HepG2 (cell line): ENCODE results near the gene RBCK1. TPM values are rescaled to one million over a fixed set of nuclear protein-coding genes. Genes with fewer than 3 reads are reported as not detected.

ENCODE experiments used
- IRF2 ChIP-seq: IDR thresholded peaks from 2 replicates; pipeline ENCODE4 v1.6.1; 2018; ENCODE audit warnings: missing genetic modification reagents, missing compliant biosample characterization
- KMT2A ChIP-seq: sonication (generic); formaldehyde crosslinking; IDR thresholded peaks from 2 replicates; pipeline ENCODE4 v1.4.0; 2020; ENCODE audit warnings: missing genetic modification reagents
- MAFK ChIP-seq, 2 experiments: IDR thresholded peaks in 1 of 2; conservative IDR thresholded peaks in 1 of 2; 2 replicates each; pipeline ENCODE4 v1.6.1; 2011; ENCODE audit warnings: improper control_type of control experiment in 2 of 2, low read length in 2 of 2
- MED13 ChIP-seq: sonication (generic); formaldehyde crosslinking; IDR thresholded peaks from 2 replicates; pipeline ENCODE4 v1.5.0; 2020; ENCODE audit warnings: missing genetic modification reagents
- MNT ChIP-seq: fragments of 450-650 bp; IDR thresholded peaks from 2 replicates; pipeline ENCODE4 v1.6.1; 2016
- POLR2AphosphoS2 ChIP-seq: IDR thresholded peaks from 2 replicates; pipeline ENCODE4 v1.6.1; 2011; ENCODE audit warnings: low read depth, low read length, improper control_type of control experiment
- RBM39 ChIP-seq: fragments of 200-400 bp; formaldehyde crosslinking; IDR thresholded peaks from one replicate; pipeline ENCODE4 v1.6.1; 2018; ENCODE audit warnings: antibody characterized with exemption, mild to moderate bottlenecking, low read depth, low read length; ENCODE audit not compliant: poor library complexity, severe bottlenecking
- SMC3 ChIP-seq: IDR thresholded peaks from 2 replicates; pipeline ENCODE4 v1.6.1; 2011; ENCODE audit warnings: low read length, improper control_type of control experiment
- SPEN ChIP-seq: sonication (generic); formaldehyde crosslinking; IDR thresholded peaks from 2 replicates; pipeline ENCODE4 v1.5.1; 2020; ENCODE audit warnings: low read depth, mild to moderate bottlenecking, missing genetic modification reagents
- THAP11 ChIP-seq: IDR thresholded peaks from 2 replicates; pipeline ENCODE4 v1.6.1; 2016; ENCODE audit warnings: missing biosample characterization, missing genetic modification reagents
- ZBTB33 ChIP-seq: sonication (generic); formaldehyde crosslinking; IDR thresholded peaks from 2 replicates; pipeline ENCODE4 v1.4.0; 2020; ENCODE audit warnings: missing genetic modification reagents
- ZHX1 ChIP-seq: sonication (generic); formaldehyde crosslinking; IDR thresholded peaks from 2 replicates; pipeline ENCODE4 v1.8.1; 2022; ENCODE audit warnings: low read depth, mild to moderate bottlenecking, missing genetic modification reagents
- ZMYM4 ChIP-seq: sonication (generic); formaldehyde crosslinking; IDR thresholded peaks from 2 replicates; pipeline ENCODE4 v1.8.1; 2023; ENCODE audit warnings: mild to moderate bottlenecking, missing genetic modification reagents
- ZNF275 ChIP-seq: sonication (generic); formaldehyde crosslinking; IDR thresholded peaks from 2 replicates; pipeline ENCODE4 v1.8.0; 2022; ENCODE audit warnings: missing genetic modification reagents, mild to moderate bottlenecking, inconsistent platforms, borderline replicate concordance
- ZNF558 ChIP-seq: sonication (generic); formaldehyde crosslinking; IDR thresholded peaks from 2 replicates; pipeline ENCODE4 v1.9.0; 2022; ENCODE audit warnings: mild to moderate bottlenecking, missing genetic modification reagents, borderline replicate concordance
- ZNF629 ChIP-seq: sonication (generic); formaldehyde crosslinking; conservative IDR thresholded peaks from 2 replicates; pipeline ENCODE4 v1.5.0; 2020; ENCODE audit warnings: missing genetic modification reagents
- ZNF691 ChIP-seq: sonication (generic); formaldehyde crosslinking; IDR thresholded peaks from 2 replicates; pipeline ENCODE4 v1.4.0; 2020; ENCODE audit warnings: missing genetic modification reagents, low read depth, mild to moderate bottlenecking, borderline replicate concordance
- ZNF746 ChIP-seq: sonication (generic); formaldehyde crosslinking; IDR thresholded peaks from 2 replicates; pipeline ENCODE4 v1.8.0; 2022; ENCODE audit warnings: mild to moderate bottlenecking, missing genetic modification reagents
- ZNF790 ChIP-seq: sonication (generic); formaldehyde crosslinking; IDR thresholded peaks from 2 replicates; pipeline ENCODE4 v1.8.0; 2022; ENCODE audit warnings: missing genetic modification reagents, mild to moderate bottlenecking, borderline replicate concordance
- ZZZ3 ChIP-seq: sonication (generic); formaldehyde crosslinking; IDR thresholded peaks from 2 replicates; pipeline ENCODE4 v1.4.0; 2020; ENCODE audit warnings: missing genetic modification reagents, mild to moderate bottlenecking, borderline replicate concordance
- polyA plus RNA-seq, 8 experiments: library from polyadenylated mRNA; depleted of rRNA in 3 of 8; stranded (reverse) in 7 of 8; unstranded in 1 of 8; fragments of >200 nt; fragmentation: Illumina TruSeq in 4 of 8; extraction: Trizol in 4 of 8; gene quantifications; 2 replicates each; pipeline versions ENCODE4 v1.2.1 to v1.2.3, GENCODE V29; 2011 to 2016; ENCODE audit warnings: low read depth in 4 of 8, missing spikeins in 1 of 8, mixed read lengths in 1 of 8; ENCODE audit not compliant: insufficient read depth in 1 of 8
- total RNA-seq, 5 experiments: library from RNA; depleted of rRNA; stranded (reverse); fragments of >200 nt; fragmentation: Illumina TruSeq; extraction: Trizol; gene quantifications; 2 replicates each; pipeline ENCODE4 v1.2.3, GENCODE V29; 2016; ENCODE audit warnings: low read depth in 1 of 5

RBCK1 gene
- total and polyA plus RNA-seq, 2 of the 13 experiments (the other 11 are each of a cell fraction or from before 2014, with no cell fraction given): 149 to 215 TPM

- TF ChIP-seq ZZZ3 (CRISPR knock-in tag) (no peak), THAP11 (no peak), ZNF746 (CRISPR knock-in tag) (0 out of 2 replicates have a peak, but pooled peaks have one; percentile 11), ZNF558 (CRISPR knock-in tag) (no peak), ZBTB33 (CRISPR knock-in tag) (0 out of 2 replicates have a peak, but pooled peaks have one; percentile 71), SMC3 (no peak), ZHX1 (CRISPR knock-in tag) (no peak), MNT (no peak), MAFK (conservative IDR thresholded peaks at IDR 0.05 in 1 of 2, IDR thresholded peaks at IDR 0.05 in 1 of 2; ENCODE audit: low read length in 2 of 2) (no peak), SPEN (CRISPR knock-in tag) (no peak), ZNF275 (CRISPR knock-in tag) (no peak), MED13 (CRISPR knock-in tag) (no peak), ZNF790 (no peak), ZNF629 (CRISPR knock-in tag) (no peak), IRF2 (no peak), ZNF691 (CRISPR knock-in tag) (no peak), RBM39 (no peak), POLR2AphosphoS2 (no peak), ZMYM4 (CRISPR knock-in tag) (peak; percentile 77), KMT2A (no peak)
These were observed 7.8 kb downstream of the RBCK1 start (continued) for GRCh38 chr20:415820-416322.
